Measurements from ENCODE around the gene PLA2G2A.
"Not testable (repeated sequence)": the region's sequence is repeated elsewhere in the genome, so short reads cannot be mapped to it uniquely, and the experiment has no call there.

Gene PLA2G2A

GRCh38 chr1:19940486-19941205 is 38.8 kb downstream of the PLA2G2A start:
- Histone ChIP-seq H3K4me1 (ENCODE audit: control insufficient read depth in 5 of 5, insufficient read depth in 5 of 5, low read length in 5 of 5) (no peaks in the 10 kb centered on the region), H3K9ac (ENCODE audit: low read length in 5 of 5) (no peak overlapping the region), H3K27me3 (ENCODE audit: control insufficient read depth in 5 of 5, insufficient read depth in 4 of 5, low read length in 5 of 5) (no peaks in the 10 kb centered on the region)

GRCh38 chr1:19938472-19938871 is 40.9 kb downstream of the PLA2G2A start:
- H3K4me1 ChIP-seq (ENCODE audit: control insufficient read depth in 5 of 5, insufficient read depth in 5 of 5, low read length in 5 of 5), result no peaks in the 10 kb centered on the region
- no peak overlapping the region for H3K9ac ChIP-seq (ENCODE audit: low read length in 5 of 5)
- no peak overlapping the region for H3K4me3 ChIP-seq (ENCODE audit: low read depth in 1 of 5, low read length in 5 of 5)
- no peak overlapping the region for H3K27ac ChIP-seq (ENCODE audit: low read depth, low read length)
- no peaks in the 10 kb centered on the region for H3K36me3 ChIP-seq (ENCODE audit: control insufficient read depth in 5 of 5, insufficient read depth in 5 of 5, low read length in 5 of 5)
- peaks cover 0 to 2% (median 0%) of the 10 kb centered on the region in 5 donors for H3K27me3 ChIP-seq (ENCODE audit: control insufficient read depth in 5 of 5, insufficient read depth in 4 of 5, low read length in 5 of 5)
- peaks cover 0 to 4% (median 0%) of the 10 kb centered on the region in 5 donors for H3K9me3 ChIP-seq (ENCODE audit: control insufficient read depth in 5 of 5, low read length in 5 of 5)

More at GRCh38 chr1:19940486-19941205, 38.8 kb downstream of the PLA2G2A start:
- H3K36me3 ChIP-seq (ENCODE audit: control insufficient read depth in 5 of 5, insufficient read depth in 5 of 5, low read length in 5 of 5), result no peaks in the 10 kb centered on the region
- H3K4me3 ChIP-seq (ENCODE audit: low read depth in 1 of 5, low read length in 5 of 5), result no peak overlapping the region
- no peak overlapping the region for H3K27ac ChIP-seq (ENCODE audit: low read depth, low read length)
- no peaks in the 10 kb centered on the region for H3K9me3 ChIP-seq (ENCODE audit: control insufficient read depth in 5 of 5, low read length in 5 of 5)

DNA sequence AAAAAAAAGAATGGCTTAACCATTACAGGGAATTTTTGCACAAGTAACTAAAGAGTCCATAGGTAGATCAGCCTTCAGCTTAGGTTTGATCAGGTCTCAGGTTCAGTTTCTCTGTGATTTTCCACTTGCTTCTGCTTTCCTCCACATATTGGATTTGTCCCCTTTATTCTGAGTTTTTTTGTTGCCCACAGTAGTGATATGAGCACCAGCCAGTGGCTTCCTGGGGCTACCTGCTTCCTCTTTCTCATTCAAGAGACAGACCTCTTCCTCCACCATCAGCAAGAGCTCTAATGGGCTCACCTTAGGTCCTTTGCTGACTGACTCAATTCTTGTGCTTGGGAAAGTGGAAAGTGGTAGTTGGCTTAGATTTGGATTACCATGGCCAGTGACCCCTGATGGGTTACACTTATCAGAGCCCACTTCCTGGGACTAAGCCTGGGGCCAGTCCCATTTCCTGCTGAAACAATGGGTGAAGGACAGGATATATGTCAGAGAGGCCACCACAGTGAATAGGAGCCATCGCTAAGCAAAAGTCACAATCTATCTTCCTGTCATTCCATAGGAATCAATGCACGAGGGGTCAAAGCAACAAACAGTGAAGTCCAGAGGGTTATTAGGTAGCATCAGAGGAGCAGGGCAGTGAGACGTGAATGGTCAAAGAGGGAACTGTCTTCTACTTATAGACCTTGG is 43.2 kb downstream of the PLA2G2A start:
- H3K9me3 ChIP-seq (ENCODE audit: control insufficient read depth in 5 of 5, low read length in 5 of 5), result peaks cover 3 to 21% (median 15%) of the 10 kb centered on the region in 5 donors
- no peak overlapping the region for H3K4me3 ChIP-seq (ENCODE audit: low read depth in 1 of 5, low read length in 5 of 5)
- H3K9ac ChIP-seq (ENCODE audit: low read length in 5 of 5), result no peak overlapping the region
- no peaks in the 10 kb centered on the region for H3K36me3 ChIP-seq (ENCODE audit: control insufficient read depth in 5 of 5, insufficient read depth in 5 of 5, low read length in 5 of 5)
- H3K27me3 ChIP-seq (ENCODE audit: control insufficient read depth in 5 of 5, insufficient read depth in 4 of 5, low read length in 5 of 5), result peaks cover 0 to 2% (median 0%) of the 10 kb centered on the region in 5 donors
- no peaks in the 10 kb centered on the region for H3K4me1 ChIP-seq (ENCODE audit: control insufficient read depth in 5 of 5, insufficient read depth in 5 of 5, low read length in 5 of 5)
- no peak overlapping the region for H3K27ac ChIP-seq (ENCODE audit: low read depth, low read length)

GRCh38 chr1:19934336-19934735 is 45.1 kb downstream of the PLA2G2A start:
- no peak overlapping the region for H3K27ac ChIP-seq (ENCODE audit: low read depth, low read length)
- no peak overlapping the region for H3K9ac ChIP-seq (ENCODE audit: low read length in 5 of 5)
- H3K36me3 ChIP-seq (ENCODE audit: control insufficient read depth in 5 of 5, insufficient read depth in 5 of 5, low read length in 5 of 5), result no peaks in the 10 kb centered on the region
- H3K4me3 ChIP-seq (ENCODE audit: low read depth in 1 of 5, low read length in 5 of 5), result no peak overlapping the region
- H3K27me3 ChIP-seq (ENCODE audit: control insufficient read depth in 5 of 5, insufficient read depth in 4 of 5, low read length in 5 of 5), result peaks cover 0 to 2% (median 0%) of the 10 kb centered on the region in 5 donors
- H3K9me3 ChIP-seq (ENCODE audit: control insufficient read depth in 5 of 5, low read length in 5 of 5), result peaks cover 8 to 34% (median 20%) of the 10 kb centered on the region in 5 donors
- H3K4me1 ChIP-seq (ENCODE audit: control insufficient read depth in 5 of 5, insufficient read depth in 5 of 5, low read length in 5 of 5), result no peaks in the 10 kb centered on the region

- H3K27me3 ChIP-seq (ENCODE audit: control insufficient read depth in 5 of 5, insufficient read depth in 4 of 5, low read length in 5 of 5), result peaks cover 0 to 2% (median 0%) of the 10 kb centered on the region in 5 donors
- no peaks in the 10 kb centered on the region for H3K4me1 ChIP-seq (ENCODE audit: control insufficient read depth in 5 of 5, insufficient read depth in 5 of 5, low read length in 5 of 5)
- no peak overlapping the region for H3K4me3 ChIP-seq (ENCODE audit: low read depth in 1 of 5, low read length in 5 of 5)
- peaks cover 8 to 34% (median 20%) of the 10 kb centered on the region in 5 donors for H3K9me3 ChIP-seq (ENCODE audit: control insufficient read depth in 5 of 5, low read length in 5 of 5)
- H3K27ac ChIP-seq (ENCODE audit: low read depth, low read length), result no peak overlapping the region
- H3K9ac ChIP-seq (ENCODE audit: low read length in 5 of 5), result no peak overlapping the region
- H3K36me3 ChIP-seq (ENCODE audit: control insufficient read depth in 5 of 5, insufficient read depth in 5 of 5, low read length in 5 of 5), result no peaks in the 10 kb centered on the region
Observed at GRCh38 chr1:19932866-19933265, 46.6 kb downstream of the PLA2G2A start.

GRCh38 chr1:19927130-19927421 is 52.3 kb downstream of the PLA2G2A start:
- not testable (repeated sequence) for H3K4me3 ChIP-seq (ENCODE audit: low read depth in 1 of 5, low read length in 5 of 5); H3K27me3 ChIP-seq (ENCODE audit: control insufficient read depth in 5 of 5, insufficient read depth in 4 of 5, low read length in 5 of 5); H3K9ac ChIP-seq (ENCODE audit: low read length in 5 of 5); H3K27ac ChIP-seq (ENCODE audit: low read depth, low read length); H3K4me1 ChIP-seq (ENCODE audit: control insufficient read depth in 5 of 5, insufficient read depth in 5 of 5, low read length in 5 of 5); H3K36me3 ChIP-seq (ENCODE audit: control insufficient read depth in 5 of 5, insufficient read depth in 5 of 5, low read length in 5 of 5)
- H3K9me3 ChIP-seq (ENCODE audit: control insufficient read depth in 5 of 5, low read length in 5 of 5), result peaks cover 8 to 23% (median 15%) of the 10 kb centered on the region in 5 donors

DNA sequence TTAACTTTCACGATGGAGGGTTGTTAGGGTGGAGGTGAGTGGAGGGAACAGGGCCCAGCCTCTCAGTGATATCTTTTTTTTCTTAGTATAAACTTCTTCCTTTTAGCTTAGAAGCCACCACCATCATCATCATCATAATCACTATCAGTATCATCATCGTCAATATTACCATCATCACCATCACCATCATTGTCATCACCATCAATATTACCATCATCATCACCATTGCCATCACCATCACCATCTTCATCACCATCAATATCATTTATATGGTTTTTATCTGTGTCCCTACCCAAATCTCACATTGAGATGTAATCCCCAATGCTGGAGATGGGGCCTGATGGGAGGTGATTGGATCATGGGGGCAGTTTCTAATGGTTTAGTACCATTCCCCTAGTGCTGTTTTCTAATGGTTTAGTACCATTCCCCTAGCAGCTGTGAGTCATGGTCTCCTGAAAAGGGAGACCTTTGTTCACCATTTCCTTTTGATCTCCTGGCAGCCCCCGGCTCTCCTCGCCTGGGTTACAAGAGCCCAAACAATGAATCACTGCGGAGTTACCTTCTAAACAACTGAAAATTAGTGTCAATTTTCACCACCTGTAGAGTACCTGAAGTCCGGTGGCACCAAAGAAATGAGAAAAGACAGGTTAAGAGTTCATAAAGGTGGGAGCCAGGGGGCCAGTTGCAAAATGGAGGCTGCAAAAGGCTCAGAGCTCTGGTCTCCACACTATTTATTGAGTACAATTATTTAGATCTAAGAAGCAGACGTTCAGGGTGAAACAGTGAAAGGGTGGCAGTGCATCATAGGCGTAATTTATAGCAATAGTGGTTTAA is 52.9 kb downstream of the PLA2G2A start:
- no peak overlapping the region for H3K27ac ChIP-seq (ENCODE audit: low read depth, low read length)
- H3K9me3 ChIP-seq (ENCODE audit: control insufficient read depth in 5 of 5, low read length in 5 of 5), result peaks cover 6 to 17% (median 9%) of the 10 kb centered on the region in 5 donors
- H3K9ac ChIP-seq (ENCODE audit: low read length in 5 of 5), result no peak overlapping the region
- H3K27me3 ChIP-seq (ENCODE audit: control insufficient read depth in 5 of 5, insufficient read depth in 4 of 5, low read length in 5 of 5), result peaks cover 0 to 11% (median 6%) of the 10 kb centered on the region in 5 donors
- H3K4me1 ChIP-seq (ENCODE audit: control insufficient read depth in 5 of 5, insufficient read depth in 5 of 5, low read length in 5 of 5), result no peaks in the 10 kb centered on the region
- H3K4me3 ChIP-seq (ENCODE audit: low read depth in 1 of 5, low read length in 5 of 5), result no peak overlapping the region
- no peaks in the 10 kb centered on the region for H3K36me3 ChIP-seq (ENCODE audit: control insufficient read depth in 5 of 5, insufficient read depth in 5 of 5, low read length in 5 of 5)

Data from subcutaneous abdominal adipose tissue (tissue), 5 donors.